Measurements from ENCODE around the gene ZBTB20. TPM values are rescaled to one million over a fixed set of nuclear protein-coding genes. Genes with fewer than 3 reads are reported as not detected.

ZBTB20 gene
- total RNA-seq, 1 donor from 2014 or later = 91.2 TPM

- ChIA-PET POLR2A (no interaction called here), CTCF (no interaction called here)
- Mint-ChIP-seq H3K4me1 (peaks cover 12% of the 10 kb centered on the region), H3K36me3 (ENCODE audit: low read depth) (peaks cover 3% of the 10 kb centered on the region), H3K27ac (no peak overlapping the region), H3K9me3 (no peaks in the 10 kb centered on the region), H3K4me3 (no peak overlapping the region), H3K27me3 (no peaks in the 10 kb centered on the region)
- intact Hi-C loops (cut with micrococcal nuclease) = no loop called here
- ATAC-seq (ENCODE audit: low read depth) = no peak
- DNase-seq = no peak
- TF ChIP-seq CTCF (IDR thresholded peaks at IDR 0.05) = no peak
Measured at GRCh38 chr3:114732353-114732752, 414.7 kb downstream of the ZBTB20 start.

GRCh38 chr3:114730397-114730796, 416.7 kb downstream of the ZBTB20 start:
- Mint-ChIP-seq H3K4me3 (no peak overlapping the region), H3K27me3 (no peaks in the 10 kb centered on the region), H3K4me1 (peaks cover 16% of the 10 kb centered on the region), H3K36me3 (ENCODE audit: low read depth) (peaks cover 2% of the 10 kb centered on the region), H3K27ac (no peak overlapping the region), H3K9me3 (no peaks in the 10 kb centered on the region)
- no peak for DNase-seq
- intact Hi-C loops (cut with micrococcal nuclease) = no loop called here
- TF ChIP-seq CTCF (IDR thresholded peaks at IDR 0.05) = no peak
- ChIA-PET CTCF (no interaction called here), POLR2A (no interaction called here)
- no peak for ATAC-seq (ENCODE audit: low read depth)

GRCh38 chr3:114727373-114727772, 419.7 kb downstream of the ZBTB20 start:
- DNase-seq (no peak), ATAC-seq (ENCODE audit: low read depth) (peak; percentile 52)
- Mint-ChIP-seq H3K4me3 (no peak overlapping the region), H3K9me3 (no peaks in the 10 kb centered on the region), H3K27ac (peak overlapping the region; percentile 16), H3K36me3 (ENCODE audit: low read depth) (peaks cover 2% of the 10 kb centered on the region), H3K4me1 (peaks cover 16% of the 10 kb centered on the region), H3K27me3 (no peaks in the 10 kb centered on the region)
- POLR2A ChIA-PET = no interaction called here
- CTCF ChIA-PET = no interaction called here
- intact Hi-C loops (cut with micrococcal nuclease) = no loop called here
- no peak for TF ChIP-seq CTCF (IDR thresholded peaks at IDR 0.05)

GRCh38 chr3:114725966-114726365, 421.1 kb downstream of the ZBTB20 start:
- ChIA-PET POLR2A (interaction anchor here (0.6 kb wide), 1 partner anchor 1114 kb away, joined by 4 read pairs; no protein-coding TSS in a partner anchor), CTCF (no interaction called here)
- Mint-ChIP-seq H3K4me1 (peaks cover 19% of the 10 kb centered on the region), H3K27ac (no peak overlapping the region), H3K9me3 (no peaks in the 10 kb centered on the region), H3K36me3 (ENCODE audit: low read depth) (peaks cover 2% of the 10 kb centered on the region), H3K4me3 (no peak overlapping the region), H3K27me3 (no peaks in the 10 kb centered on the region)
- no peak for DNase-seq
- ATAC-seq (ENCODE audit: low read depth) = no peak
- intact Hi-C loops (cut with micrococcal nuclease) = no loop called here
- TF ChIP-seq CTCF (IDR thresholded peaks at IDR 0.05) = no peak

GRCh38 chr3:114722530-114722929, 424.6 kb downstream of the ZBTB20 start:
- DNase-seq (no peak), ATAC-seq (ENCODE audit: low read depth) (no peak)
- TF ChIP-seq CTCF (IDR thresholded peaks at IDR 0.05) = no peak
- H3K27ac Mint-ChIP-seq = no peak overlapping the region
- H3K27me3 Mint-ChIP-seq = no peaks in the 10 kb centered on the region
- peaks cover 8% of the 10 kb centered on the region for H3K4me1 Mint-ChIP-seq
- H3K36me3 Mint-ChIP-seq (ENCODE audit: low read depth) = peaks cover 4% of the 10 kb centered on the region
- CTCF ChIA-PET = interaction anchor here (0.6 kb wide), 1 partner anchor 204 kb away, joined by 3 read pairs; no protein-coding TSS in a partner anchor
- H3K4me3 Mint-ChIP-seq = no peak overlapping the region
- no peaks in the 10 kb centered on the region for H3K9me3 Mint-ChIP-seq
- intact Hi-C loops (cut with micrococcal nuclease) = no loop called here
- POLR2A ChIA-PET = no interaction called here
